Tibial nerve (tissue), 4 donors: ENCODE data around the gene ULK1. TPM values are rescaled to one million over a fixed set of nuclear protein-coding genes. Genes with fewer than 3 reads are reported as not detected.

ENCODE experiments used
- DNase-seq, 2 donors: peaks; one replicate each; pipeline ENCODE4 v3.0.0-alpha.2; 2019; ENCODE audit warnings: low spot score in 2 of 2
- H3K27ac ChIP-seq, 4 donors: fragments of 200-600 bp; sonication (generic) in 3 of 4; one replicate each; pipeline ENCODE4 v1.5.1; 2017 to 2019; ENCODE audit warnings: mild to moderate bottlenecking in 1 of 4
- H3K27me3 ChIP-seq, 2 donors: fragments of 200-600 bp; sonication (generic) in 1 of 2; one replicate each; pipeline versions ENCODE4 v1.5.1 to v1.6.0; 2017 to 2019
- H3K36me3 ChIP-seq, 3 donors: fragments of 200-600 bp; sonication (generic); one replicate each; pipeline ENCODE4 v1.5.1; 2018 to 2019
- H3K4me1 ChIP-seq, 4 donors: fragments of 200-600 bp; sonication (generic) in 3 of 4; one replicate each; pipeline ENCODE4 v1.5.1; 2017 to 2019
- H3K4me3 ChIP-seq, 4 donors: fragments of 200-600 bp; sonication (generic) in 3 of 4; one replicate each; pipeline ENCODE4 v1.5.1; 2017 to 2019; ENCODE audit warnings: mild to moderate bottlenecking in 1 of 4, moderate library complexity in 1 of 4
- H3K9me3 ChIP-seq, 4 donors: fragments of 200-600 bp; sonication (generic) in 3 of 4; one replicate each; pipeline ENCODE4 v1.5.1; 2017 to 2019
- EP300 ChIP-seq, 2 donors: sonication (generic); formaldehyde crosslinking; IDR thresholded peaks; one replicate each; pipeline ENCODE4 v1.6.1; 2017; ENCODE audit warnings: antibody characterized with exemption in 2 of 2, mild to moderate bottlenecking in 1 of 2
- POLR2A ChIP-seq, 2 donors: fragments of 450-650 bp; IDR thresholded peaks; one replicate each; pipeline ENCODE4 v1.6.1; 2017; ENCODE audit warnings: antibody characterized with exemption in 2 of 2, mild to moderate bottlenecking in 2 of 2, moderate library complexity in 2 of 2
- WGBS, 2 donors: methylation state at CpG; one replicate each; pipeline ENCODE4 v1.1.5; 2018; 5-methylcytosine and 5-hydroxymethylcytosine counted together
- total RNA-seq, 4 donors: library from RNA; depleted of rRNA; stranded (reverse); fragments of >200 nt; gene quantifications; one replicate each; pipeline ENCODE4 v1.1.0, GENCODE V29; 2016
- TF ChIP-seq, protein P1 (sequence below), 5 experiments: fragments of 200-600 bp in 3 of 5; fragments of 450-650 bp in 2 of 5; sonication (generic) in 3 of 5; IDR thresholded peaks; one replicate each; pipeline ENCODE4 v1.5.1; 2016 to 2019; ENCODE audit warnings: antibody characterized with exemption in 5 of 5, mild to moderate bottlenecking in 3 of 5, moderate library complexity in 2 of 5

Gene ULK1
- total RNA-seq, 4 donors from 2014 or later: 19.9 to 52.2 (median 38.0) TPM

DNA sequence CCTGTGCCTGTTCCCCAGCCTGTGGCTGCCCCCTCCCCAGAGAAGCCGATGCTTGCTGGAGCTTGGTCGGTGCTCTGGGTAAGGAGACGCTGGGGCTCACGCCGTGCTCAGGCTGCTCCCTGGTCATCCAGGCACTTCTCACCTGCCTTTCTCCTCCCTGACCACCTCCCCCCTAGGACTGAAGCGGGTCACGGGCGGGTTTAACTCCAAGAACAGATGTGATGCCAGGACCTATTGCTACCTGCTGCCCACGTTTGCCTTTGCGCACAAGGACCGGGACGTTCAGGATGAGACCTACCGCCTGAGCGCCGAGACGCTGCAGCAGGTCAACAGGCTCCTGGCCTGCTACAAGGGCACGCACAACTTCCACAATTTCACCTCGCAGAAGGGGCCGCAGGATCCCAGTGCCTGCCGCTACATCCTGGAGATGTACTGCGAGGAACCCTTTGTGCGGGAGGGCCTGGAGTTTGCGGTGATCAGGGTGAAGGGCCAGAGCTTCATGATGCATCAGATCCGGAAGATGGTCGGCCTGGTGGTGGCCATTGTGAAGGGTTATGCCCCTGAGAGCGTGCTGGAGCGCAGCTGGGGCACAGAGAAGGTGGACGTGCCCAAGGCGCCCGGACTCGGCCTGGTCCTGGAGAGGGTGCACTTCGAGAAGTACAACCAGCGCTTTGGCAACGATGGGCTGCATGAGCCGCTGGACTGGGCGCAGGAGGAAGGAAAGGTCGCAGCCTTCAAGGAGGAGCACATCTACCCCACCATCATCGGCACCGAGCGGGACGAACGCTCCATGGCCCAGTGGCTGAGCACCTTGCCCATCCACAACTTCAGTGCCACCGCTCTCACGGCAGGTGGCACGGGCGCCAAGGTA, 46.9 kb downstream of the ULK1 start:
- no peak for TF ChIP-seq EP300 (IDR thresholded peaks at IDR 0.05)
- DNase-seq: no peak
- no peak overlapping the region for H3K4me3 ChIP-seq
- no peak overlapping the region for H3K27ac ChIP-seq
- no peaks in the 10 kb centered on the region for H3K27me3 ChIP-seq
- peaks cover 2 to 89% (median 10%) of the 10 kb centered on the region in 3 donors for H3K36me3 ChIP-seq
- H3K9me3 ChIP-seq: no peaks in the 10 kb centered on the region
- no peaks in the 10 kb centered on the region for H3K4me1 ChIP-seq
- WGBS, 2 donors: 93 to 95% methylated on average over 32 to 46 of the region's 46 CpGs

DNA sequence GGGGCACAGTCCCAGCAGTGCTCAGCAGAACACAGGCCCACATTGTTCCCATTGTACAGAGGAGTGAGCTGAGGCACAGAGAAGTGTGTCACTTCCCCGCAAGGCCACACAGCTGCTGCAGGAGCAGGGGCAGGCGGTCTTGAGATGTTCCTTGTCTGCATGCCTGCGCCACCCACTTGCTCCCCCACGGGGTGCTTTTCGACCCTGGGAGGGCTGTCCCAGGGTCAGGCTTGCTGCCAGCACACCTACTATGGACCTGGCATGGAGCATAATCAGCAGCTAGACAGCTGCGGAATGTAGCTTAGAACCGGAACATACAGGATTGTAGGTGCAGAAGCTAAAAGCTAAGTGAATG, 47.5 kb downstream of the ULK1 start:
- no peaks in the 10 kb centered on the region for H3K27me3 ChIP-seq
- no peaks in the 10 kb centered on the region for H3K4me1 ChIP-seq
- TF ChIP-seq, protein P1, sequence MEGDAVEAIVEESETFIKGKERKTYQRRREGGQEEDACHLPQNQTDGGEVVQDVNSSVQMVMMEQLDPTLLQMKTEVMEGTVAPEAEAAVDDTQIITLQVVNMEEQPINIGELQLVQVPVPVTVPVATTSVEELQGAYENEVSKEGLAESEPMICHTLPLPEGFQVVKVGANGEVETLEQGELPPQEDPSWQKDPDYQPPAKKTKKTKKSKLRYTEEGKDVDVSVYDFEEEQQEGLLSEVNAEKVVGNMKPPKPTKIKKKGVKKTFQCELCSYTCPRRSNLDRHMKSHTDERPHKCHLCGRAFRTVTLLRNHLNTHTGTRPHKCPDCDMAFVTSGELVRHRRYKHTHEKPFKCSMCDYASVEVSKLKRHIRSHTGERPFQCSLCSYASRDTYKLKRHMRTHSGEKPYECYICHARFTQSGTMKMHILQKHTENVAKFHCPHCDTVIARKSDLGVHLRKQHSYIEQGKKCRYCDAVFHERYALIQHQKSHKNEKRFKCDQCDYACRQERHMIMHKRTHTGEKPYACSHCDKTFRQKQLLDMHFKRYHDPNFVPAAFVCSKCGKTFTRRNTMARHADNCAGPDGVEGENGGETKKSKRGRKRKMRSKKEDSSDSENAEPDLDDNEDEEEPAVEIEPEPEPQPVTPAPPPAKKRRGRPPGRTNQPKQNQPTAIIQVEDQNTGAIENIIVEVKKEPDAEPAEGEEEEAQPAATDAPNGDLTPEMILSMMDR (IDR thresholded peaks at IDR 0.05): no peak
- no peak for TF ChIP-seq EP300 (IDR thresholded peaks at IDR 0.05)
- no peak for TF ChIP-seq POLR2A (IDR thresholded peaks at IDR 0.05)
- no peak overlapping the region for H3K4me3 ChIP-seq
- WGBS, 2 donors: 92 to 94% methylated on average over 7 of the region's 7 CpGs
- no peak for DNase-seq
- H3K36me3 ChIP-seq: peaks cover 2 to 83% (median 10%) of the 10 kb centered on the region in 3 donors
- no peak overlapping the region for H3K27ac ChIP-seq
- H3K9me3 ChIP-seq: no peaks in the 10 kb centered on the region

DNA sequence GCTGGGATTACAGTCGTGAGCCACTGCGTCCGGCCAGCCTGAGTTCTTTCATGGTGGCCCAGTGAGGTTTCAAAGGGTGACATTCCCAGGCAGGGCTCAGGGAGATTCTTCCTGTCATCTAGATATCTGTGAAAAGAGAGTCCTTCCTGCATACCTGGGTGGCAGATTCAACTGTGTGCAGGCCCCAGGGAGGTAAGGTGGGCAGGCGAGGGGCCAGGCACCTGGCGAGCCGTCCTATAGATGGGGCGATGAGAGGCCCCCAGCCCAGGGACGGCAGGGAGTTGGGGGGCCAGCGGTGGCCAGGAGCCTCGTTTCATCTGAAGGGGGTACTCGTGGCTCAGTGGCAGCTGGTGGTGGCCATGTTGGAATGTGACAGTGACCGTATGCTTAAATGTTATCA, 48.2 kb downstream of the ULK1 start:
- no peaks in the 10 kb centered on the region for H3K9me3 ChIP-seq
- DNase-seq: no peak
- no peak overlapping the region for H3K27ac ChIP-seq
- H3K4me1 ChIP-seq: peaks cover 0 to 5% (median 0%) of the 10 kb centered on the region in 4 donors
- no peak for TF ChIP-seq EP300 (IDR thresholded peaks at IDR 0.05)
- TF ChIP-seq POLR2A (IDR thresholded peaks at IDR 0.05): no peak
- TF ChIP-seq, protein P1 (IDR thresholded peaks at IDR 0.05): no peak
- 92 to 97% methylated on average over 12 of the region's 12 CpGs for WGBS, 2 donors
- H3K36me3 ChIP-seq: peaks cover 2 to 76% (median 10%) of the 10 kb centered on the region in 3 donors
- H3K4me3 ChIP-seq: no peak overlapping the region
- no peaks in the 10 kb centered on the region for H3K27me3 ChIP-seq

DNA sequence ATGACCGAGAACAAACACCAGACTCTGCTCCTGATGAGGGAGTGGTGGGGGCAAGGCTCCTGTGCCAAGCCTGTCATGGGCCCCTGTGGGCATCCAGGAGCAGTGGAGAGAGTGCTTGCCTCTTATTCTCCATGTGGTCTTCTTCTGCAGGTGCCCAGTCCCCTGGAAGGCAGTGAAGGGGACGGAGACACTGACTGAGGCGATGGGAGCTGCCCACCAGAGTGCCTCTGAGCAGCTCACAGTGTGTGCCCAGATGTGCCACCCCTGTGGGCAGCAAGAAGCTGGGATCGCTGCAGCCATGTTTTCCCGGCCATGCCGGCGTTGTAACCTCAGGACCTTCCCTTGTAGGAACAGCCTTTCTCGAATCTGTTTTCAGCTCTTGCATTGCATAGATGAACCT, 49.0 kb downstream of the ULK1 start:
- H3K9me3 ChIP-seq: no peaks in the 10 kb centered on the region
- WGBS, 2 donors: 90 to 93% methylated on average over 7 to 8 of the region's 8 CpGs
- H3K27ac ChIP-seq: no peak overlapping the region
- no peaks in the 10 kb centered on the region for H3K27me3 ChIP-seq
- H3K4me1 ChIP-seq: peaks cover 0 to 12% (median 0%) of the 10 kb centered on the region in 4 donors
- TF ChIP-seq, protein P1 (IDR thresholded peaks at IDR 0.05): no peak
- TF ChIP-seq POLR2A (IDR thresholded peaks at IDR 0.05) (no peak), EP300 (IDR thresholded peaks at IDR 0.05) (no peak)
- no peak overlapping the region for H3K4me3 ChIP-seq
- DNase-seq: no peak
- H3K36me3 ChIP-seq: peaks cover 2 to 71% (median 10%) of the 10 kb centered on the region in 3 donors

DNA sequence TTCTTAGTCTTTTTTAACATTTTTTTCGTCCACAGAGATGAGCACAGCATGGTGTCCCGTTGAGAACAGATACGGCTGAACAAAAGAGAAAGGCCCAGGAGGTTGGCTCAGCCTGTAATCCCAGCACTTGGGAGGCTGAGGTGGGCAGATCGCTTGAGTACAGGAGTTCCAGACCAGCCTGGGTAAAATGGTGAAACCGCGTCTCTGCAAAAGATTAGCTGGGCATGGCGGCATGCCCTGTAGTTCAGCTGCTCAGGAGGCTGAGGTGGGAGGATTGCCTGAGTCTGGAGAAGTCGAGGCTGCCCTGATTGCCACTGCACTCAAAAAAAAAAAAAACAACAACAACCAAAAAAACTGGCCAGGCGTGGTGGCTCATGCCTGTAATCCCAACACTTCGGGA, 49.5 kb downstream of the ULK1 start:
- Histone ChIP-seq H3K9me3 (no peaks in the 10 kb centered on the region), H3K27me3 (no peaks in the 10 kb centered on the region), H3K27ac (no peak overlapping the region), H3K36me3 (peaks cover 2 to 67% (median 10%) of the 10 kb centered on the region in 3 donors), H3K4me1 (peaks cover 0 to 14% (median 0%) of the 10 kb centered on the region in 4 donors), H3K4me3 (no peak overlapping the region)
- TF ChIP-seq, protein P1 (IDR thresholded peaks at IDR 0.05): no peak
- TF ChIP-seq POLR2A (IDR thresholded peaks at IDR 0.05) (no peak), EP300 (IDR thresholded peaks at IDR 0.05) (no peak)
- DNase-seq: no peak
- 96 to 97% methylated on average over 10 of the region's 10 CpGs for WGBS, 2 donors
